GM19025 (cell line): Measurements from ENCODE around the gene AKNA.

Experiments
- ATAC-seq: cut with Tn5 transposase; IDR thresholded peaks from one replicate; pipeline ENCODE4 v1.9.1; 2021; ENCODE audit warnings: mild to moderate bottlenecking, low read depth, moderate library complexity; ENCODE audit not compliant: unreplicated experiment

The AKNA gene

DNA sequence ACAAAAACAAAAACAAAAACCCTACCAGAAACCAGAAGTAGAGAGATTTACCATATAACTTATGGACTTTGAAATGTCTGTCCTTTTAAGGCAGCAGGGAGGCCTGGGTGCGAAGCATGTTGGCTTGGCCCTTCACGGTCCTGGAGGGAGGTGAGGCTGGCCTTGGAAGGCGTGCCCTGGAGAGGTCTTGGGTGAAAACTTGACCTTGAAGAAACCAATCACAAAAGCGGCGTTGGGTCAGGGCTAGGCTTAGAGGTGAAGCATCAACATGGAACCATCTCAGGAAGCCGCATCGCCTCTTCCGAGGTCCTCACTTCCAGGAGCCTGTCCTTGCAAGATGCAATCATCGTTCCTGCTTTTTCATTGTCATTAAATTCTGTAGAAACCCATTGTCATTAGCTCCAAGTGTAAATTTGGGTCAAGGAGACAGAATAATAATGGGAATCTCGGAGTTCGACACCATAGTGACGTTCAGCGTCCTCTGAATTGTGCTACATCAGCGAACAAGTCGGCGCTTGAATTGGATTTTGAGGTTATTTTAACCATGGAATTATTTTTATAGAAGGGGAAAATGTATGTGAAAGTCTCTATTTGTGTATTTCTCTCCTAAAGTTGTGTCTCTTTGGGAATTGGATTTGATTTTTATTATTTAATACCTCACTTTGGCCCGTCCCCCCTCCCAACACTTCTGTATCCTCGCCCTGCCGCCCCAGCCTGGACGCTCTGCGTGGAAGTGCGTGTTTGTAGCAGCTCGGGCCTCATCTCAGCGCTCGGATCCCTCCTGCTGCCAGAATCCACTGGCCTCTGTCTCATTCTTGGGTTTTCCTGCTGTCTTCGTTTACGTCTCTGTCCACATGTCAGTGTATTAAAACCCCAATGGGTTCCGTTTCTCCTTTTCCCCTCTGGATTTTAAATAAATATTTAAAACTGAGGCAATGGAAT, 75.9 kb downstream of the AKNA start:
- ATAC-seq = no peak

DNA sequence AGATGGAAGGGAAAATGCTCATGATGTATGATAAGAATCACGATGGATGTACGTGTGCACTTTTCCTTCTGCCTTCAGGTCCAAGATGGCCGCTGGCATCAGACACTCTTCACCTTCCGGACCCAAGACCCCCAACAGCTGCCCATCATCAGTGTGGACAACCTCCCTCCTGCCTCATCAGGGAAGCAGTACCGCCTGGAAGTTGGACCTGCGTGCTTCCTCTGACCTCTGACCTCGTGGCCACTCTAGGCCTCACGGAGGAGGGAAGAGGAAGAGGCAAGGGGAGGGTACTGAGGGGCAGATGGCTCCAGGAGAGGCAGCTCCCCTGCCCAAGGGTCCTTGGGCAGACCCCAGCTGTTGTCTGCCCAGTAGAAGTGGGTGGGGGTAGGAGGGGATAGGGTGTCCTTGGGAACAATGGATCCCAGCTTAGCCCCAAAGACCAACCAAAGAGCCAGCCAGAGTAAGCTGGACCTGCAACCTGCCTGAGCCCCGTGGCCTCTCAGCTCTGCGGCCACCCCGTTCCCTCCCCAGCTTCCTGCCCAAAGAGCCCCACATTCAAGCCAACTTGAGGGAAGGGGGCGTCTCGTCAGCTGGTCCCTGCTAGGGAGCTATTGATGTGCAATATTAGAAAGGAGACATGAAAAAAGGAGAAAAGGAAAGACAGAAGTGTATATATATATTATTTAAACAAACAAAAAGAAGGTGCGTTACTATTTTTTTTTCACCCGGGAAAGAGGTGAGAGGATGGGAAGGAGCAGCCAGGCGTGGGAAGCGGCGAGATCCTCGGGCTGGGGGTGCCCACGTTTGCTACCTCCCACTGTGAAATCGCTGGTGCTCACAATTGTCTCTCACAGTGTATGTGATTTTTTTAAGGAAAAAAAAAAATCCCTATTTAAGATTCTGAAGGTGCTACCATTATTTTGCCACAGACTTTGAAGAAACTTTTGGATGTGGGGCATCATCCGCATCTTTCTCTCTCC, 77.0 kb downstream of the AKNA start:
- ATAC-seq = no peak

DNA sequence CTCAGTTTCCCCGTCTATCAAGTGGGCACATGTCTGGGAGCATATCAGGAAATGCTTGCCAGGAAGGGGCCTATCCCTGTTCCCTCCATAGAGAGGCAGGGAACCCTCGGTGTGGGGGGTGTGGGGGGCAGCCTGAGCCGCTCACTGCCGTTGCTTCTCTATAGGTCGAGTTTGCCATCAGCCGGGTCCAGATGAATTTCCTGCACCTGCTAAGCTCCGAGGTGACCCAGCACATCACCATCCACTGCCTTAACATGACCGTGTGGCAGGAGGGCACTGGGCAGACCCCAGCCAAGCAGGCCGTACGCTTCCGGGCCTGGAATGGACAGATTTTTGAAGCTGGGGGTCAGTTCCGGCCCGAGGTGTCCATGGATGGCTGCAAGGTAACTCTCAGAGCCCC, 78.7 kb downstream of the AKNA start:
- no peak for ATAC-seq

DNA sequence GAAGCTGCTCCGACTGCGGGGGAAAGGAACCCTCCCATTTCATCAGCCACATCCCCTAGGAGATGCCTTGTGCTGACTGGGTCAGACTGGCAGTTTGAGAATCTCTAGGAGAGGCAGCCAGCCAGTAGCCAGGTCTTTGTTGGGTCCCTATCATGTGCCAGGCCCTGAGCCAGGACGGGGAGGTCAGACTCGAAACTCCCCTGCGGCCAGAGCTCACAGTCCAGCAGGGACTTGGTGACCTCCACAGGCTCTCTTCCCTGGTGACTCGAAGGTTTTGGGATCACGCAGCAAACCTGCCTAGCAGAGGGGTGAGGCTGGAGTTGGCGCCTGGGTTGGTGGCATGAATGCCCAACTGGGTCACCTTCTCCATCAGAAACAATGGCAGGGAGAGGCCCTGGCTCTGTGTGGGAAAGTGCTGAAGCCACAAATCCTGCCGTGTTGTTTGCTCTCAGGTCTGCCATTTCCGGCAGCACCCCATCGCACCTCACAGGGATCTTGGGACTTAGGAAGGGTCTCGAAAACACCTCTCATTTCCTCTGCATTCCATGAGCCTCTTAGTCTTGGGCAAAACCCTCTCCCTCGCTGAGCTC, 79.3 kb downstream of the AKNA start:
- no peak for ATAC-seq

GRCh38 chr9:114307899-114308267, 79.9 kb downstream of the AKNA start:
- ATAC-seq = no peak

- ATAC-seq = no peak
Measured at GRCh38 chr9:114304416-114305188, 83.2 kb downstream of the AKNA start.

DNA sequence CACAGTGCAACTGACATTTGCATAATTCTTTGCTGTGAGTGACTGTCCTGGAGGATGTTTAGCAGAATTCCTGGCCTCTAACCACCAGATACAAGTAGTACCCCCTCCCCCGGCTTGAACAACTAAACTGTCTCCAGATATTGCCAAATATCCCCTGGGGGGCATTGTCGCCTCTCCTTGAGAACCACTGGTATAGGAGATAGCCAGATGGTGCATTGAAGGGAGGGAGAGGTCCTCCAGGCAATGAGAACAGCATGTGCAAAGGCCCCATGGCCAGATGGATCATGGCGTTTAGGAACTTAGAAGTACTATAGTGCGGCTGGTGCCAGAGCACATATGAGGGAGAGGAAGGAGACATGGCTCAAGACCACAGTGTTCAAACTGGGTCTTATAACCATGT, 83.8 kb downstream of the AKNA start:
- no peak for ATAC-seq

GRCh38 chr9:114303571-114303970, 84.2 kb downstream of the AKNA start:
- ATAC-seq = no peak

DNA sequence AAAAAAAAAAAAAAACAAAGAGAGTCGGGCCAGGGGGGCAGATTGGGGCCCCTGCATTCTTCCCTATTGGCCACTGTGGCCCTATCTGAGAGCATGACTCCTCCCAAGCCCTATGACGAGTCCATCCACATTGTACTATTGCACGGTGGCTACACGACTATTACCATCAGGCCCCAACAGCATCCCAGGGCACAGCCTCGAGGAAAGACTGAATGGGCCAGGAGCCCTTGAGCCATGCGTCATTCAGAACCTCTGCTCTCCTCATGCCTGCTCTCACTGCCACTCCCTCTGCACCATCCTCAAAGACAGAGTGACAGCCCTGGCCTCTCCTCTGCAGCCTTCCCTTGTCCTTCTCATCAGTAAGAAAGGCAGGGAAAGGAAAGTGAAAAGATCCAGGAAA, 85.1 kb downstream of the AKNA start:
- ATAC-seq = no peak

- no peak for ATAC-seq
Measured at GRCh38 chr9:114301798-114302565, 85.8 kb downstream of the AKNA start.

DNA sequence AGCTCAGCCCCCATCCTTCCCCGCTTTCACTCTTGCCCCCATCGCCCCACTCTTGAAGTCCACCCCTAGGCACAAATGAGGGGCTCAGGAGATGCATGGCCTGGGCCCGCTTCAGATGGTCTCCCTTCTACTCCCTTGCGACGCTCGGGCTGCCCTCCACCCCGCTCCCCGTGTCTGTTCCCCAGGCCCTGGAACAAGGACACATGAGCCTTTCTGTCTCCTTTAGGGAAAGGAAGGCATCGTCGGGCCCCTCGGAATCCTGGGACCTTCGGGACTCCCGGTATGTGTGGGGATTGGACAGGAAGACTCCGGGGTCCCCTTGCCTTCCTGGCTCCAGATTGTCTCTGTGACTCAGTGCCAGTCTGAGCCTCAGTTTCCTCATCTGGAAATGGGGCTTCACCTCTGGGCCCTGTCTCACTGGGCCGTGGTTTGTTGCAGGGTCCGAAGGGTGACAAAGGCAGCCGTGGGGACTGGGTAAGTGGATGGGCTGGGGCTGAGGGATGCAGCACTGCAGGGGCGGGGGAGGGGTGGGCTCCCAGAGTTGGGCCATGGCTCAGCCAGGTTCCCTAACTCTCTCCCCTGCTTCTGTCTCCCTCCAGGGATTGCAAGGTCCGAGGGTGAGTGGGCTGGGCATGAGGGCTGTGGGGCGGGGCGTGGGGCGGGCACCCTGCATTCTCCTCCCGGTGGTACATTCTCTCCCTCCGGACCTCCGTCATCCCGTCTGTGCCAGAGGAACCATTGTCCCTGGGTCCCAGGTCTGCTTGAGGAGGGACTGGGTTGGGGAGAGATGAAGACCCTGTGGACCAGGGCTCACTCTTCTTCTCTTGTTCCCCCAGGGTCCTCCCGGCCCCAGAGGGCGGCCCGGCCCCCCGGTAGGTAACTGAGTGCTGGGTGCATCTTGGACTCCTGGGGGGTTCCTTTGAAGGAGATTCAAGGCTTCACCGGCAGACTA, 86.7 kb downstream of the AKNA start:
- ATAC-seq = no peak

DNA sequence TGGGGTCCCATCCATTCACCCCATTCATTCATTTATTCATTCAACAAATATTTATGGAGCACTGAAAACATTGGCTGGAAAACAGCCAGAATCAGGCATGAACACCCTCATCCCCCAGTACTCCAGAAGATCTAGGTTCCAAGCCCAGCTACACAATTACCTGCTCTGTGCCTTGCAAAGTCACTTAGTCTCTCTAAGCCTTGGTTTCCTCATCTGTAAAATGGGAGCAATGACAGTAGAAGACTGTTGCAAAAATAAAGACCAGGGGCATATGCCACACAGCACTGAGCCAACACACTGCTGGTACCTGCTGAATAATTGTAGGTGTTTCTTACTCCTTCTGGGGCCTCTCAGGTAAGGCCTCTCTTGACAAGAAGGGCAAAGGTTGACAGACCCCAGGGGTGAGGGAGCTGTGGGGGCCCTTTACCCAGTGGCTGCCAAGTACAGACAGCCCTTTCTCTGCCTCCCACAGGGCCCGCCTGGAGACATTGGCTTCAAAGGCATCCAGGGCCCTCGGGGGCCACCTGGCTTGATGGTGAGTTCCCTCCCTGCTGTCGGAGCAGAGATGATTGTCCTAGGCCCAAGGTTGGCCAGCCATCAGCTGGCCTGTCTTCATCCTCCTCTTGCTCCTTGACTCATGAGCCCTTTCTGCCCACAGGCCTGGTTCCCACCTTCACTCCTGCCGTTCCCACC, 87.5 kb downstream of the AKNA start:
- no peak for ATAC-seq

GRCh38 chr9:114299286-114300152, 88.3 kb downstream of the AKNA start:
- ATAC-seq = no peak

DNA sequence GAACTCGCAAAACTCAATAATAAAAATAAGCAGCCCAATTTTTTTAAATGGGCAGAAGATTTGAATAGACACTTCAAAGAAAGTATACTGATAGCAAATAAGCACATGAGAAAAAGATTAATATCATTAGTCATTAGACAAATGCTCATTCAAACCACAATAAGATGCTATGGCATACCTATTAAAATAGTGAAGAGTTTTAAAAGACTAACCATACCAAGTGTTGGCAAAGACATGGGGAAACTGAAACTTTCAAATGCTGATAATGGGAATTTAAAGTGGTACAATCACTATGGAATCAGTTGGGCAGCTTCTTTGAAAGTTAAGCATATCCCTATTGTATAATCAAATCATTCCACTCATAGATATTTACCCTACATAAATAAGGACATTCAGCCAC, 91.4 kb downstream of the AKNA start:
- ATAC-seq = no peak

DNA sequence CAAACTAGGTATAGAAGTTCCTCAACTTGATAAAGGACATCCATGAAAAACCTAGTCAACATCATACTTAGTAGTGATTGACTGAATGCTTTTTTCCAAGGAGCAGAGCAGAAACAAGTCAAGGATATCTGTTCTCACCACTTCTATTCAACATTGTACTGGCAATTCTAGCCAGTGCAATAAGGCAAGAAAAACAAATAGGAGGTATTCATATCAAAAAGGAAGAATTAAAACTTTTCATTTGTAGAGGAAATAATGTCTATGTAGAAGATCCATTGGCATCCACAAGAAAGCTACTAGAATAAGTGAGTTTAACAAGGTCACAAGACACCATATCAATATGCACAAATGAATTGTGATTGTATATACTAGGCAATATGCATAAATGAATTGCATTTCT, 93.1 kb downstream of the AKNA start:
- ATAC-seq = no peak

GRCh38 chr9:114291886-114292590, 95.7 kb downstream of the AKNA start:
- ATAC-seq = no peak
